OCI-LY3 (cell line): ENCODE data around the gene PRX.

Experiments used
- EZH2phosphoT487 ChIP-seq: fragments of 200-600 bp; shearing (Covaris generic); IDR thresholded peaks from 2 replicates; pipeline ENCODE4 v1.6.1; 2018; ENCODE audit warnings: antibody characterized with exemption, mixed run types, low read depth
- TF ChIP-seq, protein P1 (sequence below): fragments of 200-600, 300-600 bp; sonication (generic); IDR thresholded peaks from 2 replicates; pipeline ENCODE4 v1.5.1; 2014; ENCODE audit warnings: antibody characterized with exemption, low read length, low read depth

- TF ChIP-seq, protein P1, sequence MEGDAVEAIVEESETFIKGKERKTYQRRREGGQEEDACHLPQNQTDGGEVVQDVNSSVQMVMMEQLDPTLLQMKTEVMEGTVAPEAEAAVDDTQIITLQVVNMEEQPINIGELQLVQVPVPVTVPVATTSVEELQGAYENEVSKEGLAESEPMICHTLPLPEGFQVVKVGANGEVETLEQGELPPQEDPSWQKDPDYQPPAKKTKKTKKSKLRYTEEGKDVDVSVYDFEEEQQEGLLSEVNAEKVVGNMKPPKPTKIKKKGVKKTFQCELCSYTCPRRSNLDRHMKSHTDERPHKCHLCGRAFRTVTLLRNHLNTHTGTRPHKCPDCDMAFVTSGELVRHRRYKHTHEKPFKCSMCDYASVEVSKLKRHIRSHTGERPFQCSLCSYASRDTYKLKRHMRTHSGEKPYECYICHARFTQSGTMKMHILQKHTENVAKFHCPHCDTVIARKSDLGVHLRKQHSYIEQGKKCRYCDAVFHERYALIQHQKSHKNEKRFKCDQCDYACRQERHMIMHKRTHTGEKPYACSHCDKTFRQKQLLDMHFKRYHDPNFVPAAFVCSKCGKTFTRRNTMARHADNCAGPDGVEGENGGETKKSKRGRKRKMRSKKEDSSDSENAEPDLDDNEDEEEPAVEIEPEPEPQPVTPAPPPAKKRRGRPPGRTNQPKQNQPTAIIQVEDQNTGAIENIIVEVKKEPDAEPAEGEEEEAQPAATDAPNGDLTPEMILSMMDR, result no peak
- no peak for TF ChIP-seq EZH2phosphoT487
These were observed 18.4 kb downstream of the PRX start for GRCh38 chr19:40394816-40395210.
